HFFc6 (cell line): ENCODE measurements around the gene CSGALNACT2. TPM values are rescaled to one million over a fixed set of nuclear protein-coding genes. Genes with fewer than 3 reads are reported as not detected.

Experiments
- DNase-seq: peaks from one replicate; pipeline ENCODE4 v3.0.0-alpha.2; 2018
- H3K27ac Mint-ChIP-seq: 2 replicates; pipeline ENCODE4 v1.8.0; 2020; ENCODE audit warnings: mild to moderate bottlenecking, mixed read lengths
- H3K27me3 Mint-ChIP-seq: 2 replicates; pipeline ENCODE4 v1.8.0; 2021; ENCODE audit warnings: mild to moderate bottlenecking, moderate library complexity, mixed read lengths; ENCODE audit not compliant: insufficient read depth
- H3K36me3 Mint-ChIP-seq: 2 replicates; pipeline ENCODE4 v1.8.0; 2021; ENCODE audit warnings: low read depth, mixed read lengths
- H3K4me1 Mint-ChIP-seq: 2 replicates; pipeline ENCODE4 v1.8.0; 2020; ENCODE audit warnings: low read depth, mixed read lengths
- H3K4me3 Mint-ChIP-seq: 2 replicates; pipeline ENCODE4 v1.8.0; 2020; ENCODE audit warnings: mild to moderate bottlenecking, moderate library complexity, mixed read lengths
- H3K9me3 Mint-ChIP-seq: 2 replicates; pipeline ENCODE4 v1.8.0; 2020; ENCODE audit warnings: mild to moderate bottlenecking, mixed read lengths
- CTCF ChIP-seq: fragments of 200-600 bp; sonication (generic); IDR thresholded peaks from 2 replicates; pipeline ENCODE4 v1.5.0; 2021; ENCODE audit warnings: antibody characterized with exemption, mild to moderate bottlenecking
- total RNA-seq, 6 experiments: library from RNA; stranded (reverse); fragmentation: NEBNext Ultra II Directional; extraction: Animal tissue kit (Norgen Biotek cat#: 25700); gene quantifications; 2 replicates in 1 of 6; 3 replicates in 5 of 6; pipeline ENCODE4 v1.2.3, GENCODE V29; 2021

The CSGALNACT2 gene
- total RNA-seq, 6 experiments from 2014 or later: 18.0 to 20.8 (median 18.6) TPM

- no peak overlapping the region for H3K4me3 Mint-ChIP-seq
- no peaks in the 10 kb centered on the region for H3K9me3 Mint-ChIP-seq
- H3K27me3 Mint-ChIP-seq: no peaks in the 10 kb centered on the region; the same call in 1 of the 2 replicates
- no peaks in the 10 kb centered on the region for H3K4me1 Mint-ChIP-seq
- no peaks in the 10 kb centered on the region for H3K36me3 Mint-ChIP-seq
- no peak for DNase-seq
- no peak overlapping the region for H3K27ac Mint-ChIP-seq
- TF ChIP-seq CTCF: no peak
These were observed 67.6 kb downstream of the CSGALNACT2 start for GRCh38 chr10:43205681-43206390.

DNA sequence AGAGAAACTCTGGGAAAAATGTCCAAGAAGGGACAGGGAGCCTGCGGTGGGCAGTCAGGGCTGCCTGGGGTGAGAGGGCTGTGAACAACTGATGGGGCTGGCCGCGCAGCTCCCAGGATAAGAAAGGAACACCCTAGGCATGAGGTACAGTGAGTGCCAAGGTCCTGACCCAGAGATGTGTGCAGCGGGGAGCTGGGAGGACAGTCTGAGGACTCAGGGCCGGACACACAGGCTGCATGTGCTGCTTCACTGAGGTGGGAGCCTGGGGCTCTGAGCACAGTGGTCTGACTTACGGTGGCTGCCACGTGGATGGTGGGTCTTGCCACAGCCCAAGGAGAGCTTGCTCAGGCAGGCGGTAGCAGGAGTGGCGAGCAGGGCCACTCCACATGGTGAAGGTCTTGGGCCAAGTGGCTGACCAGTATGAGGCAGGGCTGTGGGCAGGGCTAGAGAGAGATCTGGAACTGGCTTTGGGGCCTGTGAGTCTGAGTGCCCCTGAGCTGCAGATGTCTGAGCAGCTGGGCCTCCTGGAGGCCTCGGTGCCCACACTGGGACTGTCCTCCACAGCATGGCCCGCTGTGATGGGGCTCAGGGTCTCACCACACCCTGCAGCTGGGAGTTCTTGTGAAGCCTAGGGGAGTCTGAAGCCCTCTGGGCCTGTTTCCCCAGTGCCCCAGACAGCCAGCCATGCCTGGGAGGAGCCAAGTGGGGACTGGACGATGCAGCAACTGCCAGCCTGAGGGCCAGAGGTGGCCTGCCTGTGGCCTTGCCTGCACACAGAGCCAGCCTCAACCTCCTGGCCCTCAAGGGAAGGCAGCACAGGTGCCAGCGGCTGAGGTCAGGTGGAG, 68.4 kb downstream of the CSGALNACT2 start:
- no peak overlapping the region for H3K27ac Mint-ChIP-seq
- DNase-seq: no peak
- H3K4me3 Mint-ChIP-seq: no peak overlapping the region
- no peak for TF ChIP-seq CTCF
- H3K4me1 Mint-ChIP-seq: no peaks in the 10 kb centered on the region
- no peaks in the 10 kb centered on the region for H3K36me3 Mint-ChIP-seq
- no peaks in the 10 kb centered on the region for H3K9me3 Mint-ChIP-seq
- peaks cover 3% of the 10 kb centered on the region; the same call in 1 of the 2 replicates for H3K27me3 Mint-ChIP-seq

GRCh38 chr10:43208147-43209073, 70.2 kb downstream of the CSGALNACT2 start:
- DNase-seq: no peak
- H3K27me3 Mint-ChIP-seq: peaks cover 3% of the 10 kb centered on the region
- H3K4me3 Mint-ChIP-seq: no peak overlapping the region

DNA sequence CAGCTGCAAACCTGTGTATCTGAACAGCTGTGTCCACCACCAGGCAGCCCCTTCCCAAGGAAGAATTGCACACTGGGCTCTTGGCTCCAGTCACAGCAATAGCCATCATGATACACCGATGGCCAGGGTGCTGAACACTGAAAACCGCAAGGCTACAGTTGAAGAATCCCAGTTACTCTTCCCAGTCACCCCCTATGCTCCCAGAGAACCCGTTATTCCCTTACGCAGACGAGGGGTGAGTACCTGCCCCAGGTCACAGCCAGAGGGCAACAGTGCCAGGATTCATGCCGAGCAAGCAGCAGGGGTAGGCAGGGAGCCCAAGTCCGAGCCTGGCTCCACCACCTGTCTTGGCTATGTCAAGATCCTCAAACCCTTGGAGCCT, 70.8 kb downstream of the CSGALNACT2 start:
- Mint-ChIP-seq H3K4me3 (no peak overlapping the region), H3K9me3 (no peaks in the 10 kb centered on the region), H3K4me1 (no peaks in the 10 kb centered on the region), H3K36me3 (no peaks in the 10 kb centered on the region), H3K27me3 (peaks cover 6% of the 10 kb centered on the region), H3K27ac (no peak overlapping the region)
- no peak for TF ChIP-seq CTCF
- DNase-seq: no peak

More at GRCh38 chr10:43208147-43209073, 70.2 kb downstream of the CSGALNACT2 start:
- H3K9me3 Mint-ChIP-seq: no peaks in the 10 kb centered on the region
- no peaks in the 10 kb centered on the region for H3K4me1 Mint-ChIP-seq
- H3K27ac Mint-ChIP-seq: no peak overlapping the region
- no peaks in the 10 kb centered on the region for H3K36me3 Mint-ChIP-seq
- no peak for TF ChIP-seq CTCF

DNA sequence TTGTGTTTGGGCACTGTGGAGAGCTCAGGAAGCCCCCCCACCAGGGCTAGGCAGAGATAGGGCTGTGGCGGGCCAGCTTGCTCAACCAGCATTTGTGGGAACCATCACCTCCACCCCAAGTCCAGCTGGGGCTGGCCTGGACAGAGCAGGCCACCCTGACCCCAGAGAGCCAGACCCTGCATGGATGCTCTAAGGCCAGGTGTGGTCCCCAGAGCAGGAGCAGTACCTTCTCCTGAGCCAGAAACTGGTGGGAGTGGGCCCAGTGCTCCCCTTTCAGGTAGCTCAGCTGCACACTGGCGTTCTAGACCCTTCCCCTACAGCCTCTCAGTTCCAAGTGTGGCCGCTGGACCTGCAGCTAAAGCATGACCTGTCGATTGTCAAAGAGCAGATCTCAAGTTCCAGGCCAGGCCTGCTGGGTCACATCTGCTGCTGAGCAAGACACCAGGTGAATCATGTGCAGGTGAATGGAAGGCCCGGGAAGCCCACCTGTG, 71.5 kb downstream of the CSGALNACT2 start:
- no peak for DNase-seq
- TF ChIP-seq CTCF: no peak
- Mint-ChIP-seq H3K36me3 (no peaks in the 10 kb centered on the region), H3K27me3 (peaks cover 11% of the 10 kb centered on the region), H3K9me3 (no peaks in the 10 kb centered on the region), H3K4me3 (no peak overlapping the region), H3K27ac (no peak overlapping the region), H3K4me1 (peaks cover 6% of the 10 kb centered on the region; the same call in 1 of the 2 replicates)
